HS-27A (cell line): ENCODE results near the gene DHX30.
A peak's percentile ranks its signal among the peaks of the same experiment; 100 is the strongest.
"Not testable (repeated sequence)": the region's sequence is repeated elsewhere in the genome, so short reads cannot be mapped to it uniquely, and the experiment has no call there.

ENCODE experiments used
- DNase-seq: peaks from one replicate; pipeline ENCODE4 v3.0.0-alpha.2; 2012; ENCODE audit warnings: low read depth, missing footprints

DHX30 gene

GRCh38 chr3:47803480-47804025, 615 bp downstream of the DHX30 start:
- no peak for DNase-seq

DNA sequence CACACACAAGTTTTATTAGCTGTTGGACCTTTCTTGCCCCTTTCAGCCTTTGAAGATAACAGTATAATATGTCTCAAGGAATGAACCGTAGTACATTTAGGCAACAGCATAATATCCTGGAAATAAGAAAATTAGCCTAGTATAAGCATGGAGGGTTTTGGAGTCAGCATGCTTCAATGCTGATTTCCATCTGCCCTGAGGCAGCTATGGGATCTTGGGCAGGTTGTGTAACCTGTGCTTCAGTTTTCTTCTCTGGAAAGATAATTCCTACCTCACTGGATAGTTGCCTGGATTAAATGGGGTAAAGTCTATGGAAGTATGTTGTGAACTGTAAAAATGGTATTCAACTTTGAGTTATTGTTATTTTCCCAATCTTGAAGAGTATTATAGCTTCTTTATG, 1.6 kb downstream of the DHX30 start:
- DNase-seq, result no peak

GRCh38 chr3:47813551-47814177, 10.7 kb downstream of the DHX30 start:
- DNase-seq, result no peak

GRCh38 chr3:47817609-47818008, 14.7 kb downstream of the DHX30 start:
- DNase-seq, result no peak

- peak; percentile 59 for DNase-seq
These were observed 21.9 kb downstream of the DHX30 start for GRCh38 chr3:47824541-47825473.

GRCh38 chr3:47825590-47825989, 22.7 kb downstream of the DHX30 start:
- no peak for DNase-seq

DNA sequence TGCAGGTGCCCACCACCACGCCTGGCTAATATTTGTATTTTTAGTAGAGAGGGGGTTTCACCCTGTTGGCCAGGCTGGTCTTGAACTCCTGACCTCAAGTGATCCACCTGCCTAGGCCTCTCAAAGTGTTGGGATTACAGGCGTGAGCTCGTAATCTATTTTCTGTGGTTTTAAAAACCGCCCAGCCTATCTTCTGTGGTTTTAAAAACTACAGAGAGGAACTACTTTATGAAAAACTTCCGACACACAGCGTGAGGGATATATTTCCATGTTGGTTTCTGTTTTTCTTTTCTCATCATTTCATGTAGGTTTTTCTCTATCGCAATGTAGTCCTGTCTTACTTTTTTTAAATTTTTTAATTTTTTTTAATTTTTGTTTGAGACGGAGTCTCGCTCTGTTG, 26.5 kb downstream of the DHX30 start:
- DNase-seq, result not testable (repeated sequence)

- no peak for DNase-seq
These were observed 34.0 kb downstream of the DHX30 start for GRCh38 chr3:47836986-47837385.

DNA sequence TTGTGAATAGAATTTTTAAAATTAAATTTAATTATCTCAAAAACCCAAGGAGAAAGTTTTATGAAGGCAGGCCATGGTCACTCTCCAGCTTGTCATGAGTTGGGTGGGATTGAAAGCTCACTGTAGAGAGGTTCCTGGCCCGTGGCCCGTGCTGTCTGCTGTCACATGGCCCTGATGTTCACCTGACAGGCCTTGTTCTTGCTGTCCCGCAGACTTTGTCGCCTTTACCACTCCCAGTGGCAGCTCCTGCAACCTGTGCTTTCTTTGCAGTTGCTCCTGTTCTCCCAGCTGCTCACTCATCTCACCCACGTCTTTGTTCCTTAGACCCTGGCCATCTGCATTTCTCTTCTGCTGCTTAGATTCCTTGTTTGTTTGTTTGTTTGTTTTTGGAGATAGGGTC, 35.6 kb downstream of the DHX30 start:
- DNase-seq, result no peak

DNA sequence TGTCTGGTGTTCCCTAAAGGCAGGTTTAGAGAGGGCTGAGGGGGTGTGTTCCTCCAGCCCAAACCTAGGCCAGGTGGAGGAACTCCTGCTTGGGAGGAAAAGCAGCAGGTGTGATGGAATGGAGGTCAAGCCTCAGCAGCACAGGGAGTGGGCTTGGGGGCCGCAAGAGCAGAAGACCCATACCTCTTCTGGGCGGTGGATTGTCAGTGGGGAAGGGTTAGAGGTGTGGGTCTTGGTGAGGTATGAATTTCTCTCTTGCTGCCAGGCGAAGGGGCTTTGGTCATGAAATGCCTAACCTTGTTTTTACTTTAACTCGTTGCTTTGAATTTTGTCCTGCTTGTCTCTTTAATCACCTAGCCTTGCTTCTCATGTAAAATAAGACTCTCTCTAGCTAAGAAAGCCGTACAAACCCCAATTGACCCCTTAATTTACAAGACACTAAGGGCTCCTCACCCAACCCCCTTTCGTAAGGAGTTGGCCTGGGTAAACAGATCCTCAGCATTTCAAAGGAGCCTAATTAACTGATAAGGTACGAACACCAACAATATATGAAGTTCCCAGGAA, 38.9 kb downstream of the DHX30 start:
- DNase-seq, result no peak

- DNase-seq, result no peak
These were observed 43.4 kb downstream of the DHX30 start for GRCh38 chr3:47846186-47846879.

GRCh38 chr3:47846880-47847248, 43.9 kb downstream of the DHX30 start:
- no peak for DNase-seq

DNA sequence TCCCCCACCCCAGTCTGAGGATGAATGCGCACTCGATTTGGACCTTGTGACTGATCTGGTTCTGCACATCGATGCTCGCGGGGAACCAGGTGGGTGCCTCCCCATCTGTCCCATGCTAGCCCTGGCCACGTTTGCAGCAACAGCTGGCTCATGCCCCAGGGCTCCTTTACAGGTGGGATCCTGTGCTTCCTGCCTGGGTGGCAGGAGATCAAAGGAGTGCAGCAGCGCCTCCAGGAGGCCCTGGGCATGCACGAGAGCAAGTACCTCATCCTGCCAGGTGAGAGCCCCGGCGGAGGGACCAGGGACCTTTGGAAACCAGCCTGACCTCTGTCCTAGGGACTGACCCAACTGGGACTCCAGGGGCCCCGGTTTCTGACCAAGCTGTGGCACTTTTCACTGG, 44.3 kb downstream of the DHX30 start:
- no peak for DNase-seq

GRCh38 chr3:47847801-47848518, 45.0 kb downstream of the DHX30 start:
- no peak for DNase-seq

- DNase-seq, result no peak
These were observed 45.7 kb downstream of the DHX30 start for GRCh38 chr3:47848599-47849117.

DNA sequence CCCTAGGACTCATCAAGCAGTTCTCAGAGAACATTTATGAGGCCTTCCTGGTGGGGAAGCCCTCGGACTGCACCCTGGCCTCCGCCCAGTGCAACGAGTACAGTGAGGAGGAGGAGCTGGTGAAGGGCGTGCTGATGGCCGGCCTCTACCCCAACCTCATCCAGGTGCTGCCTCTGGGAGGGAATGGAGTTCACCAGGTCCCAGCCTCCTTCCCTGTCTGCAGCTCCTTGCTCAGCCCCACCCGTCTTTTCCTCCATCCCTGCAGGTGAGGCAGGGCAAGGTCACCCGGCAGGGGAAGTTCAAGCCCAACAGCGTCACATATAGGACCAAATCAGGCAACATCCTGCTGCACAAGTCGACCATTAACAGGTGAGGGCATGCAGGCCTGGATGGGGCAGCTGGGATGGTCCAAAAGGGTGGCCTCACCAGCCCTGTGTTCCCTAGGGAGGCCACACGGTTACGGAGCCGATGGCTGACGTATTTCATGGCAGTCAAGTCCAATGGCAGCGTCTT, 46.3 kb downstream of the DHX30 start:
- DNase-seq, result no peak

GRCh38 chr3:47849699-47850563, 47.0 kb downstream of the DHX30 start:
- DNase-seq, result no peak

- no peak for DNase-seq
These were observed 47.8 kb downstream of the DHX30 start for GRCh38 chr3:47850564-47851410.
